HG03135 (cell line): ENCODE measurements around the gene PRCD.

Experiments used
- ATAC-seq: cut with Tn5 transposase; IDR thresholded peaks from one replicate; pipeline ENCODE4 v1.9.1; 2021; ENCODE audit warnings: mild to moderate bottlenecking, moderate library complexity; ENCODE audit not compliant: unreplicated experiment

PRCD gene

DNA sequence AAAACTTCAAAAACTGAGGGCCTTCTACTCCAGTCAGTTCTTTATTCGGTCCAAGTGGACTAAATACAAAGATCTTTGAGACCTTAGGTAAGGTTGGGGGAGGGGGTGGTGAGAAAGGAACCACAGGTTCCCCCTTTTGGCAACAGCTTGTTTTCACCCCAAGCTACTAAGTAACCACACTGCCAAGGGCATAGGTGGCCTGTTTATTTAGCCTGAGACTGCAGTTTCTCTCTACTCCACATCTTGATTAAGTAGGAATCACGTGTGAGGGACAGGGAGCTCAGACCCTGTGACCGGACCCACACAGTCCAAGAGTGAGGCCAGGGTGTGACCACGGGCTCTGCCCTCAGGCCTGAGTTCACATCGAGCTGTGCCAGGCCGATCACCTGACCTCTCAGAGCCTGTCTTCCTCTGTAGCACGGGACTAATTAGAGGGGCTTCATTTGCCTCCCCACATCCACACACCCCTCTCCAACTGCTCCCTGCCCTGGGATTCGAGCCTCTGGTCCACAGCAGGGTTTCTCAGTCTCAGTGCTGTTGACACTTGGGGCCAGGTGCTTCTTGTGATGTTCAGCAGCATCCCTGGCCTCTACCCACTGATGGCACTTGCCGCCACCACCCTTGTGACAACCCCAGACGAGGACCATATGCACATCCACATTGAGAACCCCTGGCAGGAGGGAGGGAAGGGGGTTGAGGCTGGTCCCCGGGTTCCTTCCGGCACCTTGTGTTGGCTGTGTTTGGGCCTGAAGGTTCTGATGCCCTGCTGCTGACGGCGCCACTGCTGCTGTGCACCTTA lies 28.0 kb downstream of the PRCD start:
- ATAC-seq, result no peak

DNA sequence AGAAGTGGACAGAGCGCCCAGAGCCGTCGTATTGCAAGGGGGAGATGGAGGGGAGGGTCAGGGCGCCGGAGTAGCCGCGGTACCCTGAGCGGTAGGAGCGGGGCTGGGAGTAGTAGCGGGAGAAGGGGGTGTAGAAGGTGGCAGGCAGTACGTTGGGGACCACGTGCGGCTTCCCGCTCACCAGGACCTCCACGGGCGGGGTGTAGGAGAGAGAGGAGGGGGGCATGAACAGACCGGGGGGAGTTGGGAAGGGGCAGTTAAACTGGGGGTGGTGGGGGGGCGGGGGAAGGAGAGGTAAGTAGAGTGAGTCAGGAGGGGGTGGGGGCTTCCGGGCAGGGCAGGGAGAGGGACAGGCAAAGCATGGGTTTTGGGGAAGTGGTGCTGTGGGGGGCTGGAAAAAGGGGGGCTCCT lies 29.0 kb downstream of the PRCD start:
- no peak for ATAC-seq

DNA sequence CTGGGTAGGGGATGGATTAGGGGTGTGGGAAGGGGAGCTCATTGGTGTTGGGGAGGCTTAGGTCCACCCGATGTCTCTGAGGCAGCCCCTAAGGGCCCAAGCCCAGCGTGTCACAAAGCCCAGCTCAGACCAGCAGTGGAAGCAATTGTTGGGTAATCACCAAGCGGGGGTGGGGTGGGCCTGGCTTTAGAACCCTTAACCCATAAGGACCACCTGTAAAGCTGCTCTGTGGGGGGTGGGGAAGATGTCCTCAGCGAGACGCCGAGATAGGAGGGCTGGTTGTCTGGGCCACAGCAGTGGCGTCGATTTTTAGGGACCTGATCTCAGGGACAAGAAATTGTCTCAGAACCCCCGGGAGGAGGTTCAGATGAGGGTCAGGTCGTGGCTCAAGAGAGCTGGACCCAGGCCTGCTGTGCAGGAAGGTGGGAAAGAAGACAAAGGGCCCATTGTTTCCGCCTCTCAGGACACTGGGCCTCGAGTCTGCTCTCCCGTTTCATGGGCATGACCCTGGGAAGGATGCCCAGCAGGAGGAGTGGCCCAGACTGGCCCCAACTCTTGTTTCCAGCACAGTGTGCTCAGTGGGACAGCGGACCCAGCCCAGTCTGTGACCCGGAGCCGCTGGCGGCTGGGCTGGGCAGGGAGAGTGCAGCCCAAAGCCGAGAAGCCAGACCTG lies 29.9 kb downstream of the PRCD start:
- ATAC-seq, result no peak

DNA sequence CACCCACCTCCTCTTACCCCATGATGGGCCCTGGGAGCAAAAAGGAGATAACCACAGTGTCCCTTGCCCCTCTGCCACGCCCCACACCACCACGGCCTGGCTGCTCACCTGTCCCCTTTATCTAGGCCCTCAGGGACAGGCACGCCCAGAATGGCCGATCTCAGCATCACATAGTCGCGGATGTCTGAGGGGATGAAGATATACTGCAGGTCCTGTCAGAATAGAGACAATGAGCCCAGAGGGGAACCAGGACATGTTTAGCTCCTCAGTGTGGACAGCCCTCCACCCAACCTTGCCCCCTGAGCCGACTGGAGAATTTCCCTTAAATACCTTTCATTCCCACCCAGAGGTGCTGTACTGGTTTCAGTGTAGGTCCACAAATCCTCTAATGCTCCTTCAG lies 30.6 kb downstream of the PRCD start:
- no peak for ATAC-seq

DNA sequence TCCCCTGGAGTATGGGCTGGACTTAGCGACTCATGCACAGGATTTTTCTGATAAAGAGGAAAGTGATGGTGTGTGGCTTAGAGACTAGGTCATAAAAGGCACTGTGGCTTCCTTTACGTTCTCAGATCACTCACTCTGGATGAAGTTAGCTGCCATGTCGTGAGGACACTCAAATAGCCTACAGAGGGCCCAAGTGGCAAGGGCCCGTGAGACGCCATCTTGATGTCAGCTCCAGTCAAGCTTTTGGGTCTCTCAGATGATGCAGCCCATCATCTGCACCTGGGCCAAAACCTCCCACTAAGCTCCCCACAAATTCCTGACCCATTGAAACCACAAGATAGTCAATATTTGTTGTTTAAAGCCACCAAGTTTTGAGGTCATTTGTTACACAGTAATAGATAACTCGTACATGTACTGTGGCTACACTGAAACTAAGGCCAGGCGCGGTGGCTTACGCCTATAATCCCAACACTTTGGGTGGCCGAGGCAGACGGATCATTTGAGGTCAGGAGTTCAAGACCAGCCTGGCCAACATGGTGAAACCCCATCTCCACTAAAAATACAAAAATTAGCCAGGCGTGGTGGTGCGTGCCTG lies 31.1 kb downstream of the PRCD start:
- no peak for ATAC-seq

DNA sequence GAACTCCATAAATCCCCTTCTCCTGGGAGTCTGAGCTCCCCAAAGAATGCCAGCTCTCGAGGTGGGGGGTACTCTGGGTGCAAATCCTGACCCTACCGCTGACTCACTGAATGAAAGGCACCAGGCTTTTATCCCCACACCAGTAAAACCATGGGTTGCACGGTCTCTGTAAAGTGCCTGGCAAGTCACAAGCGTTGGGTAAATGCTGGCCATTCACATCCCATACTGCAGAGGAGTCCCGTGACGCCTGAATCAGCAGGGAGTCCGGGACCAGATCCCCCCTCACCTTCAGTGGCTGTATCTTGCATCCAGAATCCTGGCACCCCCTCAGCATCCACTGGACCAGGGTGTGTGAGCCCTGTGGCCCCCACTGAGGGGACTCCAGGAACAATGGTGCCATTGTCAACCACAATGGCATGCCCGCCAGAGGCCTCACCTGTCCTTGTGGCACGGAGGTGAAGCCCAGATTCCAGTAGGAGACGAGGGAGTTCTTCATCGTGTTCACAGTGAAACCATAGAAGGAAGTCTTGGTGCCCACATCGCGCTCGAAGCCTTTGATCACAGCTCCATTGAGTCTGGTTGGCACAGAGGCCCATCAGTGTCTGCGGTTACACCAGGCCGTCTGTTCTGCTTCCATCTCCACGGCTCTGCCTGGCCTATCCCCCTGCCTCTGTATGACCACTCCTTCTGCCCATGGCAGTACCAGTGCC lies 32.5 kb downstream of the PRCD start:
- no peak for ATAC-seq

DNA sequence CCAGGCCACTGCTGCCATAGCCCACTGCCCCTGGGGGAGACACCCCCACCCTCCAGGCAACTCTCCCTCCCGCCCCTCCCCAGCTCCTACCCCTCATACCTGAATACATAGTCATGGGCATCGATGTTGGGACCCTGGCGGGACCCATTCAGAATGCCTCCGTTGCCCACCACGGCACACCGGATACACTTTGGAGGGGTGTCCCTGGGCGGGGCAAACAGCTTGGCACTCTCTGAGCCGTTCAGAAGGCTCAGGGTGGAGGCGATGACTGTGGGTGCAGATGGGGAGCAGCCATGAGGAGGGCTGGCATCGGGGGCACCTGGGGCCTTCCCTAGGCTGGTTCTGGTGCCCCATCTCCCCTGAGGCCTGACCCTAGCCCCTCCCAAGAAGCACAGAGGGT lies 33.3 kb downstream of the PRCD start:
- ATAC-seq, result no peak

DNA sequence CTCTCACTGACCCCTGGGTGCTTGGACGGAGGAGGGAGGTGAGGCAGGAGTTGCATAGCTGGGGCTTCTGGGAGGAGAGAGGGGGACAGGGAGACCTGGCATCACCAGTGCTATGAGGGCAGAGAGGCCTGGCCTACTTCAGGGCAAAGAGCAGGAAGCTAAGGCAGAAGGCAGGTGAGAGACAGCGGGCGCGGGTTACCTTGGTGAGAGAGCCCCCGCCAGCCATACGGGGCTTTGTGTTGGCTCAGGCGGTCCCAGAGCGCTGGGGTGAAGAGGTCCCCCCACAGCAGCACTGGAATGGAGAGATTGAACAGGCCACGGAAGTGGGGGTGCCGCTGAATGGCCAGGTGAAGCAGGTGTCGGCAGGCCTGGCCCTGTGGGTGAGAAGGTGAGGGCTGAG lies 34.3 kb downstream of the PRCD start:
- no peak for ATAC-seq

DNA sequence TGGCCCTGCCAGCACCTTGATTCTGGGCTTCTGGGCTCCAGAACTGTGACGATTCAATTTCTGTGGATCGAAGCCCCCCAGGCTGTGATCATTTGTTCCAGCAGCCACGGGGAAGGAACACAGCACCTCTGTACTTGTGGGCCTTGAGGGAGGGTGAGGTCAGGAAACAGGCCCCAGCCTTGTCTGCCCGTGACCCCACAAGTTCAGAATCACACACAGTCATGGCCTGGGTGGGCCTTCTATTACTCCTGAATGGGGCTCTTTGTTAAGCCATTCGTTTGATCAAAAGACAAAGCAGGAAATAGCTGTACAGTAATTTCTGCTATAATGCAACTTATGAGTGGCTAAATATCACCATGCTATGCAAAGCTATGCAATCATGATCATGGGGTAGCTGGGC lies 35.7 kb downstream of the PRCD start:
- no peak for ATAC-seq

DNA sequence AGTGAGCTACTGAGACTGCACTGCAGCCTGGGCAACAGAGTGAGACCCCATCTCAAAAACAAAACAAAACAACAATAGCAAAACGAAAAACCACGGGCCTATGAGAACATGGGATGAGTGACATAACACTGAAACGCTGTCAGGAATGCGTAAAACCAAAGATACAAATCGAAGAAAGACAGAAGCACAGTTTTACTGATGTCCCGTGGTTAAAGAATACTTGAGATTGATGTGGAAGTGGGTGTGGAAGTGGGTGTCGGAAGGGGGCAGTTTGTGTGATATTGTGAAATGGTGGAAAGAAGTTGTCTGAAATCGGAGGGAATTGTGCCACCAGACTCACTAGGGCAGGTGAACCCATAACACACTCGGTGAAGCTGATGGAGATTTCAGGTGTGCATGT lies 36.3 kb downstream of the PRCD start:
- no peak for ATAC-seq

DNA sequence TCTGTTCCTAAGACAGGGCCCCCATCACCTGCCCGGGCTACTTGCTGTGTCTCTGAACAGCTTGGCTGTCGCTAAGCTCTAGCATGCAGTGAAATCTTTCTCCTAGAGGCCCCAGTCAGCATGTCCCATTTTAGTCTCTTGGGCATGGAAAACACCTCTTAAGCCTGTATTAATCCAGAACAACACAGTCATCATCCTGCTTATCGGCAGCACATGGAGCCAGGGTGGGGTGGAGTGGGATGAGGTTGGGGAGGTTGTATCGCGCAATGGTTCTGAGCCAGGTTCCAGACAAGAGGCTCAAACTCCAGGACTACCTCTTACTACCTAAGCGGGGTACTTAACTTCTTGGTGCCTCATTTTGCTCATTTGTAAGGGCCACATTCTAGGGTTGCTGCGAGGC lies 38.0 kb downstream of the PRCD start:
- ATAC-seq, result no peak

DNA sequence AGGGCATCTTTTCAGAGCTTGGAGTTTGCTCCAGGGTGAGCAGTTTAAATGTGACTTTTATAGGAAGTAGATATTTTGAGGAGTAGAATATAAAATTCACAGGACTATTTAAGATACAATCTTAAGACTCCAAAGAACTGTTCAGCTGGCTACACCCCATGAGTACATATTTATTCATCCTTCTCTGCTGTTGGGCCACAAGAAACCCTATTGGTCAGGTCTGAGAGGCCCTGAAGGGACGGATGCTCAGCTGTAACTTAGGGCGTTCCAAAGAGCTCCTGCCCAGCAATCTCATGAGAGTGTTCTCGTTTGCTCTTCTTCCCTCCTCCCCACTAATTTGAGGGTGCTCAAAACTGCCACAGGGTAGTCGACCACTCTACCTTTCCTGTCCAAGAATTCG lies 38.5 kb downstream of the PRCD start:
- ATAC-seq, result no peak

DNA sequence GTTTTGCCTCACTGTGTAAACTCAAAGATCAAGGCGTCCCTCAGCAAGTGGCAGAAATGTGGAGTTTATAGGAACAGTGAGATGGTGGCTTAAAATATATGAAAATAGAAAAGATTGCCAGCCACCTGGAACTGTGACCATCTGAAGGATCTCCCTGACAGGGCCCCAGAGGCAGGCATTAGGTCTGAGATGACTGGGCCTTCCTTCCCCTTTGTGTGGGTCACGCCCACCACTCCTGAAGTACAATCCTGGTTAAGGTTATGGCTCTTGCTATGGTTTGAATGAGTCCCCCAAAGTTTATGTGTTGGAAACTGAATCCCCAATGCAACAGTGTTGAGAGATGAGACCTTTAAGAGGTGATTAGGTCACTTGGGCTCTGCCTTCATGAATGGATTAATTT lies 39.4 kb downstream of the PRCD start:
- no peak for ATAC-seq

DNA sequence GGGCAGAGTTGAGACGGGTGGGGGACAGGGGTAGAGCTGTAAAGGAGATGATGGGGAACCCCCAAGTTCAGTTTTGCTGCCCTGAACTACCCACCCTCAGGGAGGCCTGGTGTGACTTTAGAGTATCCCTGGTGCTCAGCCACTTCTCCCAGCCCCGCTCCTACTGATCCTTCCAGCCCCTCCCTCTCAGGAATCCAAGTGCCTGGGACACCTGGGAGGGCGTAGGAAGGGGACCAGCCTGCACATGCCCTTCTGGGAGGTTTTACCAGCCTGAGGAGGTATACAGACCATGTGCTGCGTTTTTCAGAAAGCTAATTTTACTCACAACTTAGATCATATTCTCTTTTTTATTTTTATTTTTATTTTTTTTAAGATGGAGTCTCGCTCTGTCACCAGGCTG lies 41.7 kb downstream of the PRCD start:
- ATAC-seq, result no peak

DNA sequence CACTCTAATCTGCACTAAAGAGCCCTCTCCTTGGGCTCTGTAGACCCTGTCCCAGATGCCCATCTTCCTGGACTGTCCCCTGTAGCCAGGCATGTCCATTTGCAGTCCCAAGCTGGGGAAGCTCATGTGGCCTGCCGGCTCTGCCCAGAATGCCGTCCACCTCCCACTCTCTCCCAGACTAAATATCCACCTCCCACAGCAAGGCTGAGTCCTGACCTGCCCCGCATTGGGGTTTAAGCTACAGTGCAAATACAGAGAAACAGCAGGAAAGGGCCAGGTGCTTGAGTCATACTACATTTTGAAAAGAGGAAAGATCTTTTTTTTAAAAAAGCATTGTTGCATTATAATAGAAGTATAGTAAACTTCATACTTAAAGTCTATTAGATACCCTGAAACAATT lies 42.8 kb downstream of the PRCD start:
- no peak for ATAC-seq

DNA sequence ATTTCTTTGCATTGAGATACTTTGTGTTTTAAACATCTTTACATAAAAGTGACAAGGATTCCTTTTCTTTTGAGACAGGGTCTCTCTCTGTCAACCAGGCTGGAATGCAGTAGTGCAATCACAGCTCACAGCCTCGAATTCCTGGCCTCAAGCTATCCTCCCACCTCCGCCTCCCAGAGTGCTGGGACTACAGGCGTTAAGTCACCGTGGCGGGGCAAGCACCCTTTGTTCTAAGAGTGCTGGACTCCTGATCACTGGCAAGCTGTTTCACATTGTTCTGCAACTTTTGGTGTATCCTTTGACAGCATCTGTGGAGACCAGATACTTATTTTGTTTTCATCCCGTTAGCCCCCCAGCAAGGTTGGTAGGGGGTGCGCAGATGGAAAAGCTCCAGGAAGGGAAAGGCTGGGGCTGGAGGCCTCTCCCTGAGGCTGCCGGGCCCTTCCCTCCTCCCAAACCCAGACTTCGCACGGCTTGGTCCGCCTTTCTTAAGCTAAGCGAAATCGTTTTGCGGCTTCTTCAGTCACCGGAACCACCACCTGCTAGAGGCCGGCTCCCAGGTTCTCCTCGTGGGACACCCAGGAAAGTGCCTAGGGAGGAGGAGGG lies 44.7 kb downstream of the PRCD start:
- no peak for ATAC-seq

DNA sequence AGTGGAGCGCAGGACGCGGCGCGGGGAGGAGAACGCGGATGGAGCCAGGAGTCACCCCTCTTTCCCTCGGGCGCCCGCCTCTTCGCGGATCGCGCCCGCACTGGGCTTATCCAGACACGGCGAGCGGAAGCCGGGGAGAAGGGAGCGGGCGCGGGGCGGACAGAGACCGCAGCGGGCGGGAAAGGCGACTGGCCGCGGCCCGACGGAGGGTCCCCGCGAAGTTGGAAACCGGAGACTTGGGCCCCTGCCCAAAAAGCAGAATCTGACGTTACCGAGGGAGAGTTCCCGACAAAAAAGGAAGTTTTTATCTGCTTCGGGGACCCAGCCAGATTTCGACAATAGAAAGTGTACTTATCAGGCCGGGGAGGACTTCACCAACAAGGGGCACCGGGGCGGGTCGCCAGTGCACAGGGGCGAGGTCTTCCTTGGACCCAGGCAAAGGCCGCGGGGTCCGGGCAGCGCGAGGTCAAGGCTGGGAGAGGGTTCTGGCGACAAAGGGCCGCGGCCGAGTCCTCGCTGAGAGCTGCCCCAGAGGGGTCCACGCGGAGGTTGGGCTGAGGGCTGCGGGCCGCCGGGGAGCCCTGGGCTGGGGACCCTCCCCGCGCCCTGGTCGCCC lies 45.3 kb downstream of the PRCD start:
- no peak for ATAC-seq

DNA sequence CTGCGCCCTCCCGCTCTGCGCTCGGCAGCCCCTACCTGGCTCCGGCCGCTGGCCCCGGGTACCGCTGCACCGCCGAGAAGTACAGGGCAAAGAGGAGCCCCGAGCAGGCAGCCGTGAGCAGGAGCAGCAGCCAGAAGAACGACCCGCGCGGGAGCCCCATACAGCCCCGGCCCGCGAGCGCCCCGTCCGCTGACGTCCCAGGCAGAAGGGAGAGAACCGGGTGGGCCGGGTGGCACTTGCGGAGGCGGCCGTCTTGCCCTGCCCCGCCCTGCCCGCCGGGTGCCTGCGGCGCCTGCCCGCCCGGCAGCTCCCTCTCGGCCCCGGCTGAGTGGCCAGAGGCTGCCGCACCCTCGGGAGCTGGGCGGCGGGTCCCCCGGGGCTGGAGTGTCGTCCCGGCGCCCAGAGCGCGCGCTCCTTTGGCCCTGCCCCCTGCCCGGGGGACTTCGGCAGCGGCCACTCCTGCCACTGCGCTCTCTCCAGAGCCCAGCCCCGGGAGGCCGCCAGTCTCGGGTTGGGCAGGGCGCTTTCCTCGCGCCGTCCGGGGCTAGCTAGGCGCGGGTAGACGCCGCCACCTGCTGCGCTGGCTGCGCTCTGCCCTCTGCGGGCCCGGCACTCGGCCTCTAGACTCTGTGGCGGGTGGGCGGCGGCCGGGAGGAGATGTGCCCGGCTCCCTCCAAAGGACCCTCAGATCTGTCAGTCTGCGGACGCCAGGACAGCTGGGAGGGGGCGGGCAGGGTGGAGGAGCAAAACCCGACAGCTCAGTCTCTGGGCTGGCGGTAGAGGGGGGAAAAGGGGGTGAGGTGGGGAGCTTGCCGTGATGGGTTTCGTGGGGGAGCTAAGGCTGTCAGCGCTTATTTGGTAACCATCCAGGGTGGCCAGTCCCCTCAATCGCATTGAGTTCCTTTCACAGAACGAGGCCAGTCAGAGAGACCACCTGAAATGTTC lies 46.1 kb downstream of the PRCD start, which contains the start of gene ST6GALNAC2:
Gene ST6GALNAC2, minus strand, starts transcription at position 212 of the 945 bp plus-strand sequence. Its CDS starts 52 bp downstream, at position 160.
- no peak for ATAC-seq

DNA sequence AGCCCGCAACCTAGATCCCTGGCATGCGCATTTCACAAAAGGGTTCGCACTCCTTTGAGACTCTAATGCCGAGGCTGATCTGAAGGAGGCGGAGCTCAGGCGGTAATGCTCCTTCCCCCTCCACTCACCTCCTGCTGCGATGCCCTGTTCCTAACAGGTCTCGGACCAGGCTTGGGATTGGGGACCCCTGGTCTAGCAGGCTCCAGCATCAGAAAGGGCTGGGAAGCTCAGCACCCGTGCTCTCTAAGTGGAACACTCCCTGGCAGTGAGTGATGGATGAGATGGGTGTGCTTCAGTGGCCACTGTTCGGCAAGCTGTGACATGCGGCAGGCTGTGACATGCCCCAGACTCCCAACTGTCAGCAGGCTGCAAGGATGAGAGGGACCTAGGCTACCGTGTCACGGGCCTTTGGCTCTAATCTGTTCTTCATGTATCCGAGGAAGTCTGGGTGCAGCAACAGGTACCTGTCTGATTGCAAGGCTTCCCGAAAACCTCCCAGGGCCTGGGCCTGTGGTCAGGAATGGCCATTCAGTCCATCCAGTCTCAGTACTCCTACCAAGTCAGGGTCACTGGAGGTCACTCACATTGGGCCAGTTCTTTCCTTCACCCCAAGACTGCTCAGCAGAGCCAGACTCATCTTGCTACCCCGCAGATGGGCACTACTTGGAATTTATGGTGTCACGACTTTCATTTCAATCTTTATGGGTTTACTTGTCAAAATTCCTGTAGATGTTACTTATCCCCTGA lies 47.1 kb downstream of the PRCD start:
- no peak for ATAC-seq
